Suprapubic skin (tissue), 4 donors: ENCODE data around the gene ANK3. TPM values are rescaled to one million over a fixed set of nuclear protein-coding genes. Genes with fewer than 3 reads are reported as not detected.

Source experiments
- DNase-seq, 2 donors: peaks; one replicate each; pipeline ENCODE4 v3.0.0-alpha.2; 2019; ENCODE audit warnings: low spot score in 2 of 2
- H3K27ac ChIP-seq: fragments of 200-600 bp; sonication (generic); one replicate; pipeline ENCODE4 v1.5.1; 2019
- H3K27me3 ChIP-seq: fragments of 200-600 bp; sonication (generic); one replicate; pipeline ENCODE4 v1.5.1; 2019
- H3K36me3 ChIP-seq: fragments of 200-600 bp; sonication (generic); one replicate; pipeline ENCODE4 v1.5.1; 2019
- H3K4me1 ChIP-seq: fragments of 200-600 bp; sonication (generic); one replicate; pipeline ENCODE4 v1.5.1; 2019
- H3K4me3 ChIP-seq: fragments of 200-600 bp; sonication (generic); one replicate; pipeline ENCODE4 v1.5.1; 2019; ENCODE audit warnings: mild to moderate bottlenecking
- H3K9me3 ChIP-seq: fragments of 200-600 bp; sonication (generic); one replicate; pipeline ENCODE4 v1.5.1; 2019
- CTCF ChIP-seq, 2 donors: fragments of 200-600 bp in 1 of 2; fragments of 450-650 bp in 1 of 2; sonication (generic) in 1 of 2; IDR thresholded peaks; one replicate each; pipeline ENCODE4 v1.5.1; 2016 to 2019; ENCODE audit warnings: antibody characterized with exemption in 2 of 2, mild to moderate bottlenecking in 1 of 2, moderate library complexity in 1 of 2
- EP300 ChIP-seq: sonication (generic); formaldehyde crosslinking; IDR thresholded peaks from one replicate; pipeline ENCODE4 v1.6.1; 2017; ENCODE audit warnings: antibody characterized with exemption
- POLR2A ChIP-seq, 2 donors: fragments of 450-650 bp; IDR thresholded peaks; one replicate each; pipeline ENCODE4 v1.6.1; 2017; ENCODE audit warnings: antibody characterized with exemption in 2 of 2, mild to moderate bottlenecking in 2 of 2, moderate library complexity in 2 of 2
- POLR2AphosphoS5 ChIP-seq, 3 donors: sonication (generic); formaldehyde crosslinking; IDR thresholded peaks; one replicate each; pipeline ENCODE4 v1.6.1; 2017; ENCODE audit warnings: antibody characterized with exemption in 3 of 3
- WGBS: methylation state at CpG from one replicate; pipeline ENCODE4 v1.1.5; 2018; 5-methylcytosine and 5-hydroxymethylcytosine counted together
- total RNA-seq, 4 donors: library from RNA; depleted of rRNA; stranded (reverse); fragments of >200 nt; gene quantifications; one replicate each; pipeline ENCODE4 v1.1.0, GENCODE V29; 2016

Gene ANK3
- total RNA-seq, 4 donors from 2014 or later: 89.1 to 191 (median 112) TPM

- Histone ChIP-seq H3K27ac (no peak overlapping the region), H3K4me1 (no peaks in the 10 kb centered on the region), H3K9me3 (no peaks in the 10 kb centered on the region), H3K4me3 (no peak overlapping the region), H3K36me3 (no peaks in the 10 kb centered on the region), H3K27me3 (no peaks in the 10 kb centered on the region)
- WGBS: 76% methylated on average over 1 of the region's 1 CpG
- no peak for TF ChIP-seq POLR2A (IDR thresholded peaks at IDR 0.05)
- no peak for TF ChIP-seq EP300
- no peak for TF ChIP-seq POLR2AphosphoS5 (IDR thresholded peaks at IDR 0.05)
- no peak for TF ChIP-seq CTCF (IDR thresholded peaks at IDR 0.05)
- no peak for DNase-seq
Observed at GRCh38 chr10:60340973-60341372, 48.7 kb downstream of the ANK3 start.

GRCh38 chr10:60339757-60340156, 49.9 kb downstream of the ANK3 start:
- no peaks in the 10 kb centered on the region for H3K9me3 ChIP-seq
- no peak overlapping the region for H3K4me3 ChIP-seq
- TF ChIP-seq POLR2AphosphoS5 (IDR thresholded peaks at IDR 0.05) (no peak), POLR2A (IDR thresholded peaks at IDR 0.05) (no peak), EP300 (no peak)
- no peaks in the 10 kb centered on the region for H3K4me1 ChIP-seq
- H3K27me3 ChIP-seq: no peaks in the 10 kb centered on the region
- H3K27ac ChIP-seq: no peak overlapping the region
- DNase-seq: no peak
- H3K36me3 ChIP-seq: no peaks in the 10 kb centered on the region
- WGBS: 79% methylated on average over 4 of the region's 4 CpGs

GRCh38 chr10:60338786-60339185, 50.9 kb downstream of the ANK3 start:
- DNase-seq: no peak
- H3K27me3 ChIP-seq: no peaks in the 10 kb centered on the region
- no peaks in the 10 kb centered on the region for H3K9me3 ChIP-seq
- H3K27ac ChIP-seq: no peak overlapping the region
- H3K36me3 ChIP-seq: no peaks in the 10 kb centered on the region
- TF ChIP-seq CTCF (IDR thresholded peaks at IDR 0.05) (no peak), POLR2A (IDR thresholded peaks at IDR 0.05) (no peak), EP300 (no peak), POLR2AphosphoS5 (IDR thresholded peaks at IDR 0.05) (no peak)
- 74% methylated on average over 2 of the region's 2 CpGs for WGBS
- H3K4me1 ChIP-seq: no peaks in the 10 kb centered on the region
- no peak overlapping the region for H3K4me3 ChIP-seq

- Histone ChIP-seq H3K9me3 (no peaks in the 10 kb centered on the region), H3K4me1 (no peaks in the 10 kb centered on the region), H3K27me3 (no peaks in the 10 kb centered on the region), H3K27ac (no peak overlapping the region), H3K4me3 (no peak overlapping the region), H3K36me3 (no peaks in the 10 kb centered on the region)
- DNase-seq: no peak
- 64% methylated on average over 2 of the region's 2 CpGs for WGBS
- TF ChIP-seq EP300 (no peak), CTCF (IDR thresholded peaks at IDR 0.05) (no peak), POLR2AphosphoS5 (IDR thresholded peaks at IDR 0.05) (no peak), POLR2A (IDR thresholded peaks at IDR 0.05) (no peak)
Observed at GRCh38 chr10:60338002-60338564, 51.6 kb downstream of the ANK3 start.

GRCh38 chr10:60336901-60337630, 52.6 kb downstream of the ANK3 start:
- no peaks in the 10 kb centered on the region for H3K9me3 ChIP-seq
- 72% methylated on average over 3 of the region's 3 CpGs for WGBS
- no peaks in the 10 kb centered on the region for H3K27me3 ChIP-seq
- no peak overlapping the region for H3K4me3 ChIP-seq
- H3K36me3 ChIP-seq: no peaks in the 10 kb centered on the region
- TF ChIP-seq EP300 (no peak), CTCF (IDR thresholded peaks at IDR 0.05) (no peak), POLR2A (IDR thresholded peaks at IDR 0.05) (no peak), POLR2AphosphoS5 (IDR thresholded peaks at IDR 0.05) (no peak)
- DNase-seq: no peak
- H3K27ac ChIP-seq: no peak overlapping the region
- H3K4me1 ChIP-seq: no peaks in the 10 kb centered on the region
